ENCODE data around the gene MRPL33. TPM values are rescaled to one million over a fixed set of nuclear protein-coding genes. Genes with fewer than 3 reads are reported as not detected.

The MRPL33 gene
- total and polyA plus RNA-seq, 2 of the 13 experiments (the other 11 are each of a cell fraction or from before 2014, with no cell fraction given), result 69.7 to 218 TPM

DNA sequence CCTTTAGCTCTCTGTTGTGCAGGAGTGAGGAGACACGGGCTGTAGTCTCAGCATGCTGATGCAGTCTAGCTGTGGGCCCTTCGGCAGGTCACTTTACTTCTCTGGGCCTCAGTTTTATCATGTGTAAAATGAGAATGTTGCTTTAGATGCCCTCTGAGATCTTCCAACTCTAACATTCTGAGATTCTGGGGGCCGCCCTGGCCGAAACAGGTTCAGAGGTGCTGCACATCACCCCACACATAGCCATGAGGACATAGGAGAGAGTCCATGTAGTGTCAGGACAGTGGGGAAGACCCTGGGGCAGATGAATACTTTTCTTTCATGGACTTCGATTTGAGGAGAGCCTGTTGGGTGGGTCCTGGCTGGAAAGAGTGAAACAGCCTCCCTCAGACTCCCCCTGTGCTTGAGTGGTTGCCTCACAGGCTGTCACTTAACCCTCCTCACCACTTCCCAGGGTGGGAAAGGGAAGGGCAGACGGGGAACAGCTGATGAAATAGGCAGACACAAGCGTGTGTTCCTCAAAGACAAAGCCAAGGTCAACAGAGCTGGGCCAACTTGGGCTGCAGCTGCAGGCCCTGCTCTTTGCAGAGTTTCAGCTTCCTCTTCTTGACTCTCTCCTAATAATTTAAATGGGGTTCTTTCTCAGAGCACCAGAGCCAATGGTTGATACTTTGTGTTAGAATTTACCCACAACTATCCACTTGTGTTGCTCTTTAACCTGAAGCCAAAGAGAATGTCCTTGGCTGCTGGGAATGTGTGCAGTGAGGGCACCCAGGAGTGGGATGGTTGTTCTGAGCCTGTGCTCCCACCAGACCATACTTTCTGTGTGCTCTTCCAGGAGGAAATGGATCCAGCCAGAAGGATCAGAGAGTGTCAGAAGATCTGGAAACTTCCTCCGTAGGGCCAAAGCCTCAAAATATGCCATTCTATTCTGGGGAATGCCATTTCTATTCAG lies 14.7 kb upstream of the MRPL33 start (continued):
- TF ChIP-seq, protein P1, sequence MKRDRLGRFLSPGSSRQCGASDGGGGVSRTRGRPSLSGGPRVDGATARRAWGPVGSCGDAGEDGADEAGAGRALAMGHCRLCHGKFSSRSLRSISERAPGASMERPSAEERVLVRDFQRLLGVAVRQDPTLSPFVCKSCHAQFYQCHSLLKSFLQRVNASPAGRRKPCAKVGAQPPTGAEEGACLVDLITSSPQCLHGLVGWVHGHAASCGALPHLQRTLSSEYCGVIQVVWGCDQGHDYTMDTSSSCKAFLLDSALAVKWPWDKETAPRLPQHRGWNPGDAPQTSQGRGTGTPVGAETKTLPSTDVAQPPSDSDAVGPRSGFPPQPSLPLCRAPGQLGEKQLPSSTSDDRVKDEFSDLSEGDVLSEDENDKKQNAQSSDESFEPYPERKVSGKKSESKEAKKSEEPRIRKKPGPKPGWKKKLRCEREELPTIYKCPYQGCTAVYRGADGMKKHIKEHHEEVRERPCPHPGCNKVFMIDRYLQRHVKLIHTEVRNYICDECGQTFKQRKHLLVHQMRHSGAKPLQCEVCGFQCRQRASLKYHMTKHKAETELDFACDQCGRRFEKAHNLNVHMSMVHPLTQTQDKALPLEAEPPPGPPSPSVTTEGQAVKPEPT (CRISPR knock-in tag; IDR thresholded peaks at IDR 0.05; ENCODE audit: low read depth), result no peak
- TF ChIP-seq KAT2B (IDR thresholded peaks at IDR 0.05; ENCODE audit: borderline replicate concordance, low read depth, low read length) (no peak), PRPF4 (IDR thresholded peaks at IDR 0.05; ENCODE audit: low read depth, low read length, poor library complexity, severe bottlenecking) (no peak), NCOR1 (IDR thresholded peaks at IDR 0.05; ENCODE audit: borderline replicate concordance, low read length) (no peak), SALL2 (CRISPR knock-in tag; IDR thresholded peaks at IDR 0.05) (no peak), ZNF776 (CRISPR knock-in tag; IDR thresholded peaks at IDR 0.05) (no peak), RARG (CRISPR knock-in tag; IDR thresholded peaks at IDR 0.05; ENCODE audit: low read depth) (no peak), ZFAT (CRISPR knock-in tag; conservative IDR thresholded peaks at IDR 0.05) (no peak), ELF3 (CRISPR knock-in tag; IDR thresholded peaks at IDR 0.05) (no peak), ZNF720 (CRISPR knock-in tag; IDR thresholded peaks at IDR 0.05) (no peak)
- TF ChIP-seq, protein P2, sequence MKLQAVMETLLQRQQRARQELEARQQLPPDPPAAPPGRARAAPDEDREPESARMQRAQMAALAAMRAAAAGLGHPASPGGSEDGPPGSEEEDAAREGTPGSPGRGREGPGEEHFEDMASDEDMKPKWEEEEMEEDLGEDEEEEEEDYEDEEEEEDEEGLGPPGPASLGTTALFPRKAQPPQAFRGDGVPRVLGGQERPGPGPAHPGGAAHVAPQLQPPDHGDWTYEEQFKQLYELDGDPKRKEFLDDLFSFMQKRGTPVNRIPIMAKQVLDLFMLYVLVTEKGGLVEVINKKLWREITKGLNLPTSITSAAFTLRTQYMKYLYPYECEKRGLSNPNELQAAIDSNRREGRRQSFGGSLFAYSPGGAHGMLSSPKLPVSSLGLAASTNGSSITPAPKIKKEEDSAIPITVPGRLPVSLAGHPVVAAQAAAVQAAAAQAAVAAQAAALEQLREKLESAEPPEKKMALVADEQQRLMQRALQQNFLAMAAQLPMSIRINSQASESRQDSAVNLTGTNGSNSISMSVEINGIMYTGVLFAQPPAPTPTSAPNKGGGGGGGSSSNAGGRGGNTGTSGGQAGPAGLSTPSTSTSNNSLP (IDR thresholded peaks at IDR 0.05; ENCODE audit: low read depth, low read length), result no peak
- TF ChIP-seq, protein P3, sequence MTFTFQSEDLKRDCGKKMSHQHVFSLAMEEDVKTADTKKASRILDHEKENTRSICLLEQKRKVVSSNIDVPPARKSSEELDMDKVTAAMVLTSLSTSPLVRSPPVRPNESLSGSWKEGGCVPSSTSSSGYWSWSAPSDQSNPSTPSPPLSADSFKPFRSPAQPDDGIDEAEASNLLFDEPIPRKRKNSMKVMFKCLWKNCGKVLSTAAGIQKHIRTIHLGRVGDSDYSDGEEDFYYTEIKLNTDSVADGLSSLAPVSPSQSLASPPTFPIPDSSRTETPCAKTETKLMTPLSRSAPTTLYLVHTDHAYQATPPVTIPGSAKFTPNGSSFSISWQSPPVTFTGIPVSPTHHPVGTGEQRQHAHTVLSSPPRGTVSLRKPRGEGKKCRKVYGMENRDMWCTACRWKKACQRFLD (CRISPR knock-in tag; IDR thresholded peaks at IDR 0.05; ENCODE audit: borderline replicate concordance), result no peak
- TF ChIP-seq, protein P4, sequence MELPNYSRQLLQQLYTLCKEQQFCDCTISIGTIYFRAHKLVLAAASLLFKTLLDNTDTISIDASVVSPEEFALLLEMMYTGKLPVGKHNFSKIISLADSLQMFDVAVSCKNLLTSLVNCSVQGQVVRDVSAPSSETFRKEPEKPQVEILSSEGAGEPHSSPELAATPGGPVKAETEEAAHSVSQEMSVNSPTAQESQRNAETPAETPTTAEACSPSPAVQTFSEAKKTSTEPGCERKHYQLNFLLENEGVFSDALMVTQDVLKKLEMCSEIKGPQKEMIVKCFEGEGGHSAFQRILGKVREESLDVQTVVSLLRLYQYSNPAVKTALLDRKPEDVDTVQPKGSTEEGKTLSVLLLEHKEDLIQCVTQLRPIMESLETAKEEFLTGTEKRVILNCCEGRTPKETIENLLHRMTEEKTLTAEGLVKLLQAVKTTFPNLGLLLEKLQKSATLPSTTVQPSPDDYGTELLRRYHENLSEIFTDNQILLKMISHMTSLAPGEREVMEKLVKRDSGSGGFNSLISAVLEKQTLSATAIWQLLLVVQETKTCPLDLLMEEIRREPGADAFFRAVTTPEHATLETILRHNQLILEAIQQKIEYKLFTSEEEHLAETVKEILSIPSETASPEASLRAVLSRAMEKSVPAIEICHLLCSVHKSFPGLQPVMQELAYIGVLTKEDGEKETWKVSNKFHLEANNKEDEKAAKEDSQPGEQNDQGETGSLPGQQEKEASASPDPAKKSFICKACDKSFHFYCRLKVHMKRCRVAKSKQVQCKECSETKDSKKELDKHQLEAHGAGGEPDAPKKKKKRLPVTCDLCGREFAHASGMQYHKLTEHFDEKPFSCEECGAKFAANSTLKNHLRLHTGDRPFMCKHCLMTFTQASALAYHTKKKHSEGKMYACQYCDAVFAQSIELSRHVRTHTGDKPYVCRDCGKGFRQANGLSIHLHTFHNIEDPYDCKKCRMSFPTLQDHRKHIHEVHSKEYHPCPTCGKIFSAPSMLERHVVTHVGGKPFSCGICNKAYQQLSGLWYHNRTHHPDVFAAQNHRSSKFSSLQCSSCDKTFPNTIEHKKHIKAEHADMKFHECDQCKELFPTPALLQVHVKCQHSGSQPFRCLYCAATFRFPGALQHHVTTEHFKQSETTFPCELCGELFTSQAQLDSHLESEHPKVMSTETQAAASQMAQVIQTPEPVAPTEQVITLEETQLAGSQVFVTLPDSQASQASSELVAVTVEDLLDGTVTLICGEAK (IDR thresholded peaks at IDR 0.05), result no peak
- TF ChIP-seq, protein P4 (CRISPR knock-in tag; IDR thresholded peaks at IDR 0.05), result no peak
